ENCODE measurements around the gene ZNF831.

DNA sequence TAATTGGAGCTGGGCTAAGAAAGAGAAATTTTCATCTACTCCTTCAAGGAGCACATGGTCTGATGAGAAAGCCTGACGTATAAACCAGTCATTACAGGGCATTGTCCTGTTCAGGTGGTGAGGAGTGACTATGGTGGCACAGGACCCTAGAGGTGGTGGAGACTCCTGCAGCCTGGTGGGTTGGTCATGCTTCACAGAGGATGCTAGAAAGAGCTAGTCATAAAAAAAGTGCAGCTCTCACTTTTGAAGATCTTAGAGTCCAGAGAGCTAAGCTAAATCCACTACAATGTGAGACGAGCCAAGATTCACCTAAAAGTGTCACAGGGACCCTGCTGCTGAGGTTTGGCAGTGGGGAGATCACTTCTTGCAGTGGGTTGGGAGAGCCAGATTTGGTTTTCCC lies 9.8 kb upstream of the ZNF831 start:
- TF ChIP-seq CTCF (conservative IDR thresholded peaks at IDR 0.05) (no peak), ZFX (IDR thresholded peaks at IDR 0.05) (no peak)
